K562 (cell line): Measurements from ENCODE around the gene PODNL1. TPM values are rescaled to one million over a fixed set of nuclear protein-coding genes. Genes with fewer than 3 reads are reported as not detected.

Source experiments
- ATAC-seq: fragments of 200-7000 bp; cut with Tn5 transposase; 3 replicates; pipeline ENCODE4 v1.9.1; 2020; ENCODE audit warnings: moderate library complexity
- BruUV-seq: library from RNA; stranded (reverse); fragments of 400-500 nt; replicated peaks from 2 replicates; lab custom pipeline; 2021; lab: Mats Ljungman, UMichigan
- CTCF ChIA-PET: fragments of 300-600 bp; formaldehyde crosslinking; extraction: SDS; loops from one replicate; lab custom pipeline; 2021; ENCODE audit warnings: low intra/inter-chr PET ratio; lab: Yijun Ruan, JAX
- POLR2A ChIA-PET: fragments of 300-600, 350-650 bp; sonication (Branson Sonifier 250); formaldehyde crosslinking; extraction: SDS; loops from one replicate; lab custom pipeline; 2021; ENCODE audit warnings: antibody characterized with exemption, inconsistent platforms; lab: Yijun Ruan, JAX
- DNase-seq, 4 experiments: peaks; one replicate each; pipeline versions ENCODE4 v3.0.0 to v3.0.0-alpha.2; 2011 to 2018; ENCODE audit warnings: low spot score in 3 of 4, mixed read lengths in 3 of 4; ENCODE audit errors: extremely low read depth in 1 of 4
- FAIRE-seq: peaks from 2 replicates; lab custom pipeline; 2011; peaks lifted over from hg19 to GRCh38; lab: Jason Lieb, UNC
- H2AFZ ChIP-seq: 2 replicates; pipeline ENCODE4 v1.6.0; 2011; ENCODE audit warnings: low read depth, low read length, control low read depth, inconsistent platforms
- H3K27ac ChIP-seq: fragments of 200-600 bp; 3 replicates; pipeline ENCODE4 v1.8.0; 2011; ENCODE audit warnings: low read depth, mild to moderate bottlenecking, control low read depth, inconsistent platforms, low read length, moderate library complexity, mixed read lengths; ENCODE audit errors: extremely low read depth
- H3K27me3 ChIP-seq, 2 experiments: fragments of 300-600 bp in 1 of 2; 2 replicates in 1 of 2; 3 replicates in 1 of 2; pipeline versions ENCODE4 v1.6.0 to v1.8.0; 2011; ENCODE audit warnings: inconsistent platforms in 2 of 2, low read length in 2 of 2, mild to moderate bottlenecking in 1 of 2, mixed read lengths in 1 of 2, moderate library complexity in 1 of 2; ENCODE audit not compliant: control insufficient read depth in 2 of 2, insufficient read depth in 2 of 2
- H3K36me3 ChIP-seq: fragments of 300-600 bp; 3 replicates; pipeline ENCODE4 v1.8.0; 2011; ENCODE audit warnings: mild to moderate bottlenecking, low read length, inconsistent platforms; ENCODE audit not compliant: control insufficient read depth, insufficient read depth
- H3K4me1 ChIP-seq, 2 experiments: fragments of 200-600 bp in 1 of 2; replicated peaks in 1 of 2; 2 replicates in 1 of 2; 3 replicates in 1 of 2; pipeline versions ENCODE4 v1.5.1 to v1.8.0; 2011; ENCODE audit warnings: inconsistent platforms in 2 of 2, low read length in 2 of 2, mild to moderate bottlenecking in 1 of 2, mixed read lengths in 1 of 2, moderate library complexity in 1 of 2; ENCODE audit not compliant: control insufficient read depth in 2 of 2, insufficient read depth in 2 of 2
- H3K4me2 ChIP-seq: 2 replicates; pipeline ENCODE4 v1.6.1; 2011; ENCODE audit warnings: low read length, control low read depth, inconsistent platforms, mixed read lengths; ENCODE audit not compliant: insufficient read depth
- H3K4me3 ChIP-seq: fragments of 200-600 bp; sonication (generic), shearing (Covaris generic); 2 replicates; pipeline ENCODE4 v1.5.1; 2016; ENCODE audit warnings: control low read depth, inconsistent platforms
- H3K79me2 ChIP-seq: fragments of 200-600 bp; 3 replicates; pipeline ENCODE4 v1.8.0; 2011; ENCODE audit warnings: low read length, inconsistent platforms; ENCODE audit not compliant: control insufficient read depth, insufficient read depth
- H3K9ac ChIP-seq, 2 experiments: 2 replicates each; pipeline versions ENCODE4 v1.6.0 to v1.6.1; 2011; ENCODE audit warnings: low read depth in 2 of 2, low read length in 2 of 2, control low read depth in 1 of 2, inconsistent platforms in 1 of 2, mild to moderate bottlenecking in 1 of 2, mixed read lengths in 1 of 2; ENCODE audit not compliant: insufficient read depth in 1 of 2
- H3K9me1 ChIP-seq: one replicate; pipeline ENCODE4 v1.6.0; 2011; ENCODE audit warnings: inconsistent platforms, mild to moderate bottlenecking, low read length, moderate library complexity; ENCODE audit not compliant: control insufficient read depth, insufficient read depth
- H3K9me3 ChIP-seq: replicated peaks from 2 replicates; pipeline ENCODE4 v1.5.1; 2011; ENCODE audit warnings: low read depth, low read length, inconsistent platforms; ENCODE audit not compliant: control insufficient read depth, insufficient read depth
- H4K20me1 ChIP-seq: replicated peaks from 2 replicates; pipeline ENCODE4 v1.6.1; 2011; ENCODE audit warnings: low read length, inconsistent platforms, mixed read lengths; ENCODE audit not compliant: control insufficient read depth, insufficient read depth
- CBX5 ChIP-seq: IDR thresholded peaks from 2 replicates; pipeline ENCODE4 v1.6.1; 2014; ENCODE audit warnings: low read depth, borderline replicate concordance
- FOXA1 ChIP-seq: fragments of 450-650 bp; IDR thresholded peaks from 2 replicates; pipeline ENCODE4 v1.6.1; 2016; ENCODE audit warnings: mild to moderate bottlenecking, borderline replicate concordance
- RBFOX2 ChIP-seq: fragments of 200-400 bp; formaldehyde crosslinking; IDR thresholded peaks from 2 replicates; pipeline ENCODE4 v1.6.1; 2017; ENCODE audit warnings: low read depth, mild to moderate bottlenecking, low read length, moderate library complexity
- SLC30A9 ChIP-seq: fragments of 250-450 bp; sonication (Bioruptor Pico); IDR thresholded peaks from 2 replicates; pipeline ENCODE4 v1.8.0; 2022; ENCODE audit warnings: mild to moderate bottlenecking, moderate library complexity
- XRCC3 ChIP-seq: fragments of 450-650 bp; IDR thresholded peaks from 2 replicates; pipeline ENCODE4 v1.6.1; 2017; ENCODE audit warnings: mild to moderate bottlenecking, moderate library complexity
- WGBS: fragments of 100-300 bp; shearing (Covaris generic); methylation state at CpG from one replicate; pipeline ENCODE4 v1.1.6; 2016; ENCODE audit warnings: low coverage, mixed read lengths; ENCODE audit not compliant: insufficient coverage; ENCODE audit errors: missing lambda C conversion rate; 5-methylcytosine and 5-hydroxymethylcytosine counted together
- in situ Hi-C: fragments of 300-500 bp; cut with MboI; formaldehyde crosslinking; loops from 4 replicates; pipeline ENCODE4 v1.15.0; 2018; ENCODE audit warnings: inconsistent platforms, mixed read lengths
- intact Hi-C: fragments of 100-400 bp; cut with micrococcal nuclease; formaldehyde crosslinking; loops from 2 replicates; pipeline ENCODE4 v1.14.2; 2022
- polyA plus RNA-seq, 8 experiments: library from polyadenylated mRNA; depleted of rRNA in 4 of 8; stranded (reverse) in 5 of 8; unstranded in 3 of 8; fragments of >200 nt; fragmentation: Nextera tagmentation in 2 of 8; fragmentation: Illumina TruSeq in 1 of 8; extraction: Ambion mirVana in 2 of 8; extraction: Trizol in 1 of 8; gene quantifications; 2 replicates each; pipeline versions ENCODE4 v1.2.1 to v1.2.3, GENCODE V29; 2011 to 2014; ENCODE audit warnings: inconsistent platforms in 1 of 8, missing spikeins in 1 of 8
- total RNA-seq, 7 experiments: library from RNA; depleted of rRNA in 6 of 7; stranded (reverse); fragments of >200 nt in 6 of 7; fragmentation: Illumina TruSeq in 2 of 7; extraction: Trizol in 2 of 7; gene quantifications; 2 replicates each; pipeline versions ENCODE4 v1.2.1 to v1.2.3, GENCODE V29; 2011 to 2021; ENCODE audit warnings: low replicate concordance in 1 of 7

The PODNL1 gene
- total and polyA plus RNA-seq, 9 of the 15 experiments (the other 6 are each of a cell fraction or from before 2014, with no cell fraction given): 0.18 to 0.47 (median 0.23) TPM; not detected in 3

GRCh38 chr19:13954185-13954584 lies 16.0 kb upstream of the PODNL1 start:
- Histone ChIP-seq H3K4me1 (peaks cover 14 to 60% of the 10 kb centered on the region in 2 experiments; a peak in 4 of 5 replicates), H3K9me3 (no peaks in the 10 kb centered on the region), H2AFZ (no peak overlapping the region), H3K4me2 (no peak overlapping the region), H3K27me3 (no peaks in the 10 kb centered on the region), H4K20me1 (peaks cover 4% of the 10 kb centered on the region; the same call in 1 of the 2 replicates), H3K9me1 (no peaks in the 10 kb centered on the region), H3K9ac (peak overlapping the region in 1 of 2 experiments; percentile 89; a peak in 2 of 4 replicates), H3K27ac (no peak overlapping the region), H3K36me3 (peaks cover 53% of the 10 kb centered on the region), H3K4me3 (no peak overlapping the region), H3K79me2 (peaks cover 23% of the 10 kb centered on the region)
- BruUV-seq: no TSS peak
- POLR2A ChIA-PET: interaction anchor here (3.7 kb wide), 1 partner anchor 9 kb away, joined by 12 read pairs; no protein-coding TSS in a partner anchor
- intact Hi-C loops (loop anchor here (10.0 kb wide), 1 partner anchor 81 kb away; the partner anchor contains the start of gene IL27RA), in situ Hi-C loops (no loop called here)
- DNase-seq (no peak), ATAC-seq (no peak), FAIRE-seq (no peak)
- CTCF ChIA-PET: interaction anchor here (0.8 kb wide), 1 partner anchor 74 kb away, joined by 3 read pairs; no protein-coding TSS in a partner anchor
- 94% methylated on average over 14 of the region's 15 CpGs for WGBS
- TF ChIP-seq RBFOX2 (peak; percentile 50), FOXA1 (no peak), SLC30A9 (CRISPR knock-in tag) (no peak), XRCC3 (no peak), CBX5 (no peak)
